ENCODE data around the gene NUSAP1. TPM values are rescaled to one million over a fixed set of nuclear protein-coding genes. Genes with fewer than 3 reads are reported as not detected.
A peak's percentile ranks its signal among the peaks of the same experiment; 100 is the strongest.
"Not testable (repeated sequence)": the region's sequence is repeated elsewhere in the genome, so short reads cannot be mapped to it uniquely, and the experiment has no call there.

NUSAP1 gene
- total and polyA plus RNA-seq, 5 donors from 2014 or later, result 9.9 to 30.8 (median 18.0) TPM

- Histone ChIP-seq H3K4me1 (ENCODE audit: control insufficient read depth, insufficient read depth, low read length, poor library complexity, severe bottlenecking) (peaks cover 25% of the 10 kb centered on the region), H3K36me3 (ENCODE audit: control insufficient read depth, insufficient read depth, low read length) (no peaks in the 10 kb centered on the region), H3K27ac (ENCODE audit: insufficient read depth, low read length, poor library complexity, severe bottlenecking) (peak overlapping the region; percentile 71), H3K9me3 (ENCODE audit: control insufficient read depth in 2 of 2, low read length in 2 of 2) (no peaks in the 10 kb centered on the region), H3K27me3 (ENCODE audit: control insufficient read depth, insufficient read depth, low read length) (no peaks in the 10 kb centered on the region), H3K4me3 (ENCODE audit: low read depth, low read length) (peak overlapping the region; percentile 87)
- ATAC-seq (ENCODE audit: low read depth in 2 of 2), result peak; percentile 24 to 32
- H3K27me3 Mint-ChIP-seq, result no peaks in the 10 kb centered on the region
- peaks cover 4% of the 10 kb centered on the region for H3K36me3 Mint-ChIP-seq
- DNase-seq, result peak in 1 of 3 donors; percentile 47
- peak overlapping the region; percentile 96 to 99 (median 96) for H3K4me3 Mint-ChIP-seq
- peaks cover 33 to 59% (median 46%) of the 10 kb centered on the region in 4 donors for H3K4me1 Mint-ChIP-seq
- peak overlapping the region; percentile 73 to 97 (median 93) for H3K27ac Mint-ChIP-seq
- H3K9me3 Mint-ChIP-seq, result no peaks in the 10 kb centered on the region
Measured at GRCh38 chr15:41417418-41418195, 84.9 kb downstream of the NUSAP1 start.

- peaks cover 22 to 54% (median 42%) of the 10 kb centered on the region in 4 donors for H3K4me1 Mint-ChIP-seq
- Histone ChIP-seq H3K9me3 (ENCODE audit: control insufficient read depth in 2 of 2, low read length in 2 of 2) (no peaks in the 10 kb centered on the region), H3K36me3 (ENCODE audit: control insufficient read depth, insufficient read depth, low read length) (no peaks in the 10 kb centered on the region), H3K27ac (ENCODE audit: insufficient read depth, low read length, poor library complexity, severe bottlenecking) (peak overlapping the region; percentile 54), H3K4me3 (ENCODE audit: low read depth, low read length) (peak overlapping the region; percentile 54), H3K27me3 (ENCODE audit: control insufficient read depth, insufficient read depth, low read length) (no peaks in the 10 kb centered on the region), H3K4me1 (ENCODE audit: control insufficient read depth, insufficient read depth, low read length, poor library complexity, severe bottlenecking) (peaks cover 21% of the 10 kb centered on the region)
- H3K9me3 Mint-ChIP-seq, result peaks cover 0 to 2% (median 0%) of the 10 kb centered on the region in 7 donors
- peaks cover 13% of the 10 kb centered on the region for H3K36me3 Mint-ChIP-seq
- peak overlapping the region; percentile 2 to 80 (median 38) for H3K4me3 Mint-ChIP-seq
- H3K27ac Mint-ChIP-seq, result peak overlapping the region; percentile 24 to 91 (median 56)
- no peaks in the 10 kb centered on the region for H3K27me3 Mint-ChIP-seq
- ATAC-seq (ENCODE audit: low read depth in 2 of 2) (peak; percentile 50 to 57), DNase-seq (peak in 1 of 3 donors; percentile 76)
Measured at GRCh38 chr15:41423979-41424659, 91.4 kb downstream of the NUSAP1 start.

- Mint-ChIP-seq H3K4me1 (peaks cover 25 to 58% (median 45%) of the 10 kb centered on the region in 4 donors), H3K27ac (peak overlapping the region; percentile 24 to 91 (median 56)), H3K36me3 (peaks cover 13% of the 10 kb centered on the region), H3K9me3 (peaks cover 0 to 2% (median 0%) of the 10 kb centered on the region in 7 donors), H3K4me3 (peak overlapping the region in 3 of 4 donors; percentile 2 to 57 (median 18)), H3K27me3 (no peaks in the 10 kb centered on the region)
- no peak overlapping the region for H3K4me3 ChIP-seq (ENCODE audit: low read depth, low read length)
- H3K4me1 ChIP-seq (ENCODE audit: control insufficient read depth, insufficient read depth, low read length, poor library complexity, severe bottlenecking), result peaks cover 26% of the 10 kb centered on the region
- H3K27me3 ChIP-seq (ENCODE audit: control insufficient read depth, insufficient read depth, low read length), result no peaks in the 10 kb centered on the region
- H3K27ac ChIP-seq (ENCODE audit: insufficient read depth, low read length, poor library complexity, severe bottlenecking), result peak overlapping the region; percentile 54
- no peaks in the 10 kb centered on the region for H3K9me3 ChIP-seq (ENCODE audit: control insufficient read depth in 2 of 2, low read length in 2 of 2)
- DNase-seq, result peak in 1 of 3 donors; percentile 23
- ATAC-seq (ENCODE audit: low read depth in 2 of 2), result no peak
- H3K36me3 ChIP-seq (ENCODE audit: control insufficient read depth, insufficient read depth, low read length), result no peaks in the 10 kb centered on the region
Measured at GRCh38 chr15:41424809-41425208, 92.1 kb downstream of the NUSAP1 start.

- H3K27ac ChIP-seq (ENCODE audit: insufficient read depth, low read length, poor library complexity, severe bottlenecking); H3K36me3 ChIP-seq (ENCODE audit: control insufficient read depth, insufficient read depth, low read length); ATAC-seq (ENCODE audit: low read depth in 2 of 2); H3K27me3 ChIP-seq (ENCODE audit: control insufficient read depth, insufficient read depth, low read length); H3K4me3 ChIP-seq (ENCODE audit: low read depth, low read length); H3K9me3 ChIP-seq (ENCODE audit: control insufficient read depth in 2 of 2, low read length in 2 of 2); H3K9me3 Mint-ChIP-seq; DNase-seq; H3K27me3 Mint-ChIP-seq: not testable (repeated sequence)
- peaks cover 26% of the 10 kb centered on the region for H3K4me1 ChIP-seq (ENCODE audit: control insufficient read depth, insufficient read depth, low read length, poor library complexity, severe bottlenecking)
- H3K4me3 Mint-ChIP-seq, result peak overlapping the region in 1 of 4 donors; percentile 12
- peaks cover 13% of the 10 kb centered on the region for H3K36me3 Mint-ChIP-seq
- H3K27ac Mint-ChIP-seq, result peak overlapping the region in 1 of 3 donors; percentile 26
- H3K4me1 Mint-ChIP-seq, result peaks cover 18 to 49% (median 39%) of the 10 kb centered on the region in 4 donors
Measured at GRCh38 chr15:41425907-41426306, 93.2 kb downstream of the NUSAP1 start.

GRCh38 chr15:41429003-41429890 is 96.6 kb downstream of the NUSAP1 start:
- peak overlapping the region; percentile 61 for H3K27ac ChIP-seq (ENCODE audit: insufficient read depth, low read length, poor library complexity, severe bottlenecking)

More at GRCh38 chr15:41429003-41429890, 96.6 kb downstream of the NUSAP1 start:
- H3K36me3 Mint-ChIP-seq, result peaks cover 10% of the 10 kb centered on the region
- H3K9me3 ChIP-seq (ENCODE audit: control insufficient read depth in 2 of 2, low read length in 2 of 2), result no peaks in the 10 kb centered on the region
- H3K9me3 Mint-ChIP-seq, result peaks cover 0 to 2% (median 0%) of the 10 kb centered on the region in 7 donors
- H3K36me3 ChIP-seq (ENCODE audit: control insufficient read depth, insufficient read depth, low read length), result no peaks in the 10 kb centered on the region
- H3K27ac Mint-ChIP-seq, result peak overlapping the region; percentile 61 to 93 (median 79)
- ATAC-seq (ENCODE audit: low read depth in 2 of 2), result peak; percentile 49 to 69
- H3K27me3 ChIP-seq (ENCODE audit: control insufficient read depth, insufficient read depth, low read length), result no peaks in the 10 kb centered on the region
- H3K4me1 Mint-ChIP-seq, result peaks cover 14 to 37% (median 26%) of the 10 kb centered on the region in 4 donors
- DNase-seq, result peak in 1 of 3 donors; percentile 75
- H3K4me1 ChIP-seq (ENCODE audit: control insufficient read depth, insufficient read depth, low read length, poor library complexity, severe bottlenecking), result peaks cover 19% of the 10 kb centered on the region
- peak overlapping the region; percentile 55 to 93 (median 74) for H3K4me3 Mint-ChIP-seq
- no peaks in the 10 kb centered on the region for H3K27me3 Mint-ChIP-seq
- peak overlapping the region; percentile 65 for H3K4me3 ChIP-seq (ENCODE audit: low read depth, low read length)

Other genes with a start within 250 kb of the NUSAP1 start
- 36.1 TPM for gene INO80, start 216.6 kb upstream of the NUSAP1 start, total RNA-seq
- gene INO80, start 216.6 kb upstream of the NUSAP1 start, polyA plus RNA-seq, result 1 to 10 TPM; 3.0 to 4.1 (median 3.4) TPM
- gene EXD1, start 102.1 kb upstream of the NUSAP1 start, total RNA-seq, result not detected
- not detected for gene EXD1, start 102.1 kb upstream of the NUSAP1 start, polyA plus RNA-seq
- gene CHP1, start 101.6 kb upstream of the NUSAP1 start, total RNA-seq, result 34.7 TPM
- 10 to 100 TPM; 17.9 to 23.5 (median 19.3) TPM for gene CHP1, start 101.6 kb upstream of the NUSAP1 start, polyA plus RNA-seq
- 0.96 TPM for gene OIP5, start 290 bp upstream of the NUSAP1 start, total RNA-seq
- 1 to 10 TPM in 3 of 4 donors, under 1 TPM in 1; 0.94 to 5.0 (median 2.7) TPM for gene OIP5, start 290 bp upstream of the NUSAP1 start, polyA plus RNA-seq
- 7.1 TPM for gene NDUFAF1, start 69.6 kb downstream of the NUSAP1 start, total RNA-seq
- 10 to 100 TPM; 20.7 to 31.4 (median 27.7) TPM for gene NDUFAF1, start 69.6 kb downstream of the NUSAP1 start, polyA plus RNA-seq
- 51.5 TPM for gene RTF1, start 84.2 kb downstream of the NUSAP1 start, total RNA-seq
- 10 to 100 TPM; 14.8 to 23.6 (median 18.7) TPM for gene RTF1, start 84.2 kb downstream of the NUSAP1 start, polyA plus RNA-seq
- gene ITPKA, start 161.0 kb downstream of the NUSAP1 start, total RNA-seq, result not detected
- not detected for gene ITPKA, start 161.0 kb downstream of the NUSAP1 start, polyA plus RNA-seq
- 2.0 TPM for gene LTK, start 180.9 kb downstream of the NUSAP1 start, total RNA-seq
- under 1 TPM; 0.17 to 0.59 (median 0.38) TPM for gene LTK, start 180.9 kb downstream of the NUSAP1 start, polyA plus RNA-seq
- gene RPAP1, start 211.4 kb downstream of the NUSAP1 start, total RNA-seq, result 29.5 TPM
- 1 to 10 TPM; 4.7 to 9.1 (median 8.1) TPM for gene RPAP1, start 211.4 kb downstream of the NUSAP1 start, polyA plus RNA-seq
- gene TYRO3, start 226.3 kb downstream of the NUSAP1 start, total RNA-seq, result not detected
- under 1 TPM in 2 of 4 donors, not detected in 2; 0.16 to 0.82 TPM for gene TYRO3, start 226.3 kb downstream of the NUSAP1 start, polyA plus RNA-seq